ENCODE measurements around the gene BUB1.

BUB1 gene

GRCh38 chr2:110670826-110671225 is 7.0 kb downstream of the BUB1 start:
- Histone ChIP-seq H3K36me3 (ENCODE audit: control insufficient read depth, insufficient read depth, low read length, severe bottlenecking) (no peaks in the 10 kb centered on the region), H3K4me1 (ENCODE audit: control insufficient read depth, insufficient read depth, low read length) (peaks cover 8% of the 10 kb centered on the region)

DNA sequence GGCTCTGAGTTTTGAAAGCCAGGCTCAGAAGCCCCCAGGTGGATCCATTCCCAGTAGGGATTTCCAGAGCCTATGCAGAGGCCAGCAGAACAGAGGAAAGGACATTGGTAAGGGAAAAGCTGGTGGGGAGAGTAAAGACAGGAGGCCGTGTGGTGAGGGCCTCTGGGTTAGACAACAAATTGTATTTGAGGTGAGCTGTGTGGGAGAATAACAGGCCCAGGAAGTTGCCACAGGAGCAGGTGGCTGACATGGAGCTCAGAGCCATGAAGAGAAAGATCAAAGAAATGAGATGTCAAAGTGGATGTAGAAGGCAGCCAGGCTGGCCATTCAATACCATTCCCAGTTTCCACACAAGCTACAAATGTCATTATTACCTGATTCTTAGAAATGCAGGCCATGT is 8.8 kb downstream of the BUB1 start:
- no peaks in the 10 kb centered on the region for H3K36me3 ChIP-seq (ENCODE audit: control insufficient read depth, insufficient read depth, low read length, severe bottlenecking)
- H3K9me3 ChIP-seq (ENCODE audit: control insufficient read depth, low read length): no peaks in the 10 kb centered on the region
- peaks cover 6% of the 10 kb centered on the region for H3K4me1 ChIP-seq (ENCODE audit: control insufficient read depth, insufficient read depth, low read length)
- DNase-seq (ENCODE audit: low read depth): no peak
- H3K27me3 ChIP-seq (replicated peaks; ENCODE audit: control insufficient read depth, insufficient read depth, low read length): no peaks in the 10 kb centered on the region
- no peak overlapping the region for H3K4me3 ChIP-seq (ENCODE audit: low read length)
- H3K9ac ChIP-seq (ENCODE audit: low read length): no peak overlapping the region

More at GRCh38 chr2:110670826-110671225, 7.0 kb downstream of the BUB1 start:
- no peaks in the 10 kb centered on the region for H3K9me3 ChIP-seq (ENCODE audit: control insufficient read depth, low read length)
- H3K9ac ChIP-seq (ENCODE audit: low read length): no peak overlapping the region
- no peak for DNase-seq (ENCODE audit: low read depth)
- no peak overlapping the region for H3K4me3 ChIP-seq (ENCODE audit: low read length)
- no peaks in the 10 kb centered on the region for H3K27me3 ChIP-seq (replicated peaks; ENCODE audit: control insufficient read depth, insufficient read depth, low read length)

DNA sequence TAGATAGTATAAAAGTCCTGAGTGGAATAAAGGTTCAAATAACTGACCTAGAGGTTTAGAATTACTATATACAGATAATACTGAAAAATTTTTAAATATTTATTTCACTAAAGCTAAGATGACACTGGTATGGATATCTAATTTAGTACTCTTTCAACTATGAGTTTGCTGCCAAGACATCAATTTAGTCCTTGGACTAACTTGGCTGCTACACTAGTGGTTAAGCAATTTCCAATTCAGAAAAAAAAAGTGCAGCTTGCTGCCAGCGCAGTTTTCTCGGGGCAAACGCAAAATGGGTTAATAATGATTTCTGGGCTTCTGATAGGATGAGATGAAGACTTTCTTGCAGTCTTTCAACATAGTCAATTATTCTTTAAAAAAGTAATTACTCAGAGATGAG is 10.8 kb downstream of the BUB1 start:
- Histone ChIP-seq H3K27me3 (replicated peaks; ENCODE audit: control insufficient read depth, insufficient read depth, low read length) (no peaks in the 10 kb centered on the region), H3K36me3 (ENCODE audit: control insufficient read depth, insufficient read depth, low read length, severe bottlenecking) (no peaks in the 10 kb centered on the region), H3K4me1 (ENCODE audit: control insufficient read depth, insufficient read depth, low read length) (peaks cover 6% of the 10 kb centered on the region)

GRCh38 chr2:110664135-110664534 is 13.7 kb downstream of the BUB1 start:
- peak; percentile 31 for DNase-seq (ENCODE audit: low read depth)
- Histone ChIP-seq H3K36me3 (ENCODE audit: control insufficient read depth, insufficient read depth, low read length, severe bottlenecking) (no peaks in the 10 kb centered on the region), H3K27me3 (replicated peaks; ENCODE audit: control insufficient read depth, insufficient read depth, low read length) (no peaks in the 10 kb centered on the region), H3K4me1 (ENCODE audit: control insufficient read depth, insufficient read depth, low read length) (peaks cover 6% of the 10 kb centered on the region), H3K4me3 (ENCODE audit: low read length) (no peak overlapping the region), H3K9me3 (ENCODE audit: control insufficient read depth, low read length) (no peaks in the 10 kb centered on the region), H3K9ac (ENCODE audit: low read length) (no peak overlapping the region)

More for the DNA sequence above, 10.8 kb downstream of the BUB1 start:
- H3K9ac ChIP-seq (ENCODE audit: low read length): no peak overlapping the region
- no peak overlapping the region for H3K4me3 ChIP-seq (ENCODE audit: low read length)
- no peak for DNase-seq (ENCODE audit: low read depth)
- H3K9me3 ChIP-seq (ENCODE audit: control insufficient read depth, low read length): no peaks in the 10 kb centered on the region

GRCh38 chr2:110662560-110662959 is 15.3 kb downstream of the BUB1 start:
- Histone ChIP-seq H3K27me3 (replicated peaks; ENCODE audit: control insufficient read depth, insufficient read depth, low read length) (no peaks in the 10 kb centered on the region), H3K36me3 (ENCODE audit: control insufficient read depth, insufficient read depth, low read length, severe bottlenecking) (no peaks in the 10 kb centered on the region), H3K4me3 (ENCODE audit: low read length) (no peak overlapping the region), H3K9me3 (ENCODE audit: control insufficient read depth, low read length) (no peaks in the 10 kb centered on the region), H3K9ac (ENCODE audit: low read length) (no peak overlapping the region), H3K4me1 (ENCODE audit: control insufficient read depth, insufficient read depth, low read length) (peaks cover 6% of the 10 kb centered on the region)
- DNase-seq (ENCODE audit: low read depth): peak; percentile 48

GRCh38 chr2:110660558-110660957 is 17.3 kb downstream of the BUB1 start:
- Histone ChIP-seq H3K36me3 (ENCODE audit: control insufficient read depth, insufficient read depth, low read length, severe bottlenecking) (no peaks in the 10 kb centered on the region), H3K27me3 (replicated peaks; ENCODE audit: control insufficient read depth, insufficient read depth, low read length) (no peaks in the 10 kb centered on the region), H3K4me3 (ENCODE audit: low read length) (no peak overlapping the region), H3K9ac (ENCODE audit: low read length) (no peak overlapping the region), H3K4me1 (ENCODE audit: control insufficient read depth, insufficient read depth, low read length) (no peaks in the 10 kb centered on the region), H3K9me3 (ENCODE audit: control insufficient read depth, low read length) (no peaks in the 10 kb centered on the region)
- DNase-seq (ENCODE audit: low read depth): no peak

DNA sequence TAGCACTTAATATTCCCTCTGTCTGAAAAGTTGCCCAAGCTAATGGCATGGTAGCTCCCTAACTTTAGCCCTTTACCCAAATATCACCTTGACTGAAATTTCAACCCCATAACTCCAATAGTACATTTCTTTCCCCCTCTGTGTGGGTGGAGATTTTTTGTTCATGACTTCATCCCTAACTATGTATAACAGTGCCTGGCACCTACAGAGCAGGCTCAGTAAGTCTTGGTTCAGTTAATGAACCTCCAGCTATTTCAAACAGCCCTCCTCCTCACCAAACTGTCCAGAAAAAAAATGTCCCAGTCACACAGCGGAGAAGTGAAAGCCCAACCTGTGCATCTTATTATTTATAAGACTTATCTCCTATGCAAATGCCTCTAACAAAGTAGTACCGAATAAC is 18.6 kb downstream of the BUB1 start:
- no peaks in the 10 kb centered on the region for H3K36me3 ChIP-seq (ENCODE audit: control insufficient read depth, insufficient read depth, low read length, severe bottlenecking)
- H3K9ac ChIP-seq (ENCODE audit: low read length): no peak overlapping the region
- no peaks in the 10 kb centered on the region for H3K4me1 ChIP-seq (ENCODE audit: control insufficient read depth, insufficient read depth, low read length)
- peak; percentile 46 for DNase-seq (ENCODE audit: low read depth)
- H3K9me3 ChIP-seq (ENCODE audit: control insufficient read depth, low read length): no peaks in the 10 kb centered on the region
- no peaks in the 10 kb centered on the region for H3K27me3 ChIP-seq (replicated peaks; ENCODE audit: control insufficient read depth, insufficient read depth, low read length)
- no peak overlapping the region for H3K4me3 ChIP-seq (ENCODE audit: low read length)

DNA sequence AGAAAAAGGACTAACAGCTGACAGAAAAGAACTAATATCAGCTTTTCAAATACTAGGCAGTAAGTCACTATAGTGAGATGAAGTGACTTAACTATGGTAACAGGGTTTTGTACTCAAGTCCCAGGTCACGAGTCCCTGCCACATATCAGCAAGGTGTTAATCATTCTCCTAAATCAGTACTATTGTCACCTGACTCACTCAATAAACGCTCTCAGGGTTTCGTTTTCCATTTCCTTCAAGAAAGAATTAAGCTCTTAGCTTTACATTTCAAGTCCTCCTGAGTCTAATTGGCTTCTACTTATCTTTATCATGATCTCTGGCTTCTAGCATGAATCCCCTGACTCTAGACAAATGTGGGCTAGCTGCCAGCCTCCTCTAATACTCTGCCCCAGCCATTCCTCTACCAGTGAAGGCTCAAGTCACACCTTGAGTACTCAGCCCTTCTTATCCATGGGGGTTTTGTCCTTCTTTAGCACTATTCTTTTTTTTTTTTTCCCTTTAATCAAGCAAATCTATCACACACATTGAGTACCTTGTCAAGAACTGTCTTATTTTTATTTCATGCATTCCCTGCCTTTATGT is 20.0 kb downstream of the BUB1 start:
- no peak for DNase-seq (ENCODE audit: low read depth)
- Histone ChIP-seq H3K9ac (ENCODE audit: low read length) (no peak overlapping the region), H3K27me3 (replicated peaks; ENCODE audit: control insufficient read depth, insufficient read depth, low read length) (no peaks in the 10 kb centered on the region), H3K9me3 (ENCODE audit: control insufficient read depth, low read length) (no peaks in the 10 kb centered on the region), H3K4me3 (ENCODE audit: low read length) (no peak overlapping the region), H3K4me1 (ENCODE audit: control insufficient read depth, insufficient read depth, low read length) (no peaks in the 10 kb centered on the region), H3K36me3 (ENCODE audit: control insufficient read depth, insufficient read depth, low read length, severe bottlenecking) (no peaks in the 10 kb centered on the region)

- H3K9ac ChIP-seq (ENCODE audit: low read length): no peak overlapping the region
- H3K4me3 ChIP-seq (ENCODE audit: low read length): no peak overlapping the region
- no peaks in the 10 kb centered on the region for H3K36me3 ChIP-seq (ENCODE audit: control insufficient read depth, insufficient read depth, low read length, severe bottlenecking)
- H3K9me3 ChIP-seq (ENCODE audit: control insufficient read depth, low read length): no peaks in the 10 kb centered on the region
- H3K27me3 ChIP-seq (replicated peaks; ENCODE audit: control insufficient read depth, insufficient read depth, low read length): no peaks in the 10 kb centered on the region
- DNase-seq (ENCODE audit: low read depth): peak; percentile 61
- H3K4me1 ChIP-seq (ENCODE audit: control insufficient read depth, insufficient read depth, low read length): no peaks in the 10 kb centered on the region
Observed at GRCh38 chr2:110655701-110656100, 22.2 kb downstream of the BUB1 start.

- H3K9ac ChIP-seq (ENCODE audit: low read length): no peak overlapping the region
- DNase-seq (ENCODE audit: low read depth): no peak
- no peaks in the 10 kb centered on the region for H3K9me3 ChIP-seq (ENCODE audit: control insufficient read depth, low read length)
- no peaks in the 10 kb centered on the region for H3K4me1 ChIP-seq (ENCODE audit: control insufficient read depth, insufficient read depth, low read length)
- no peak overlapping the region for H3K4me3 ChIP-seq (ENCODE audit: low read length)
- H3K27me3 ChIP-seq (replicated peaks; ENCODE audit: control insufficient read depth, insufficient read depth, low read length): no peaks in the 10 kb centered on the region
- no peaks in the 10 kb centered on the region for H3K36me3 ChIP-seq (ENCODE audit: control insufficient read depth, insufficient read depth, low read length, severe bottlenecking)
Observed at GRCh38 chr2:110653861-110654260, 24.0 kb downstream of the BUB1 start.

DNA sequence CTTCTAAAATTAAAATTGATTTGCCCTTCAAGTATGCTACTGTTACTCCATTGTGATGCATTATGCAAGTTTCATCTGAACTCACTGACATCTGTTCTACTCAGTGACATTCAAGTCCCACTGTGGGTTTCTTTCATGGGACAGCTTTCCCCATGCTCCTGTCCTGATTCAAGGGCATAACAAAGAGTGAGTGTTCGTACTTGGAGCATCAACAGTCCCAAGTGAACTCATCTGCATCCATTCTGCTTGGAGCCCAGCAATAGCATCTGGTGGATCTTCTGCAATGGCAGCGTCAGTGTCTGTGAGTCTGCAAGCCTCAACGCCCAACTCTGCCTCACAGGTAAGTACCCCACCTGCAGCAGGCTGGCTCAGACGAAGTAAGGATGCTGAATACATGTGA is 27.5 kb downstream of the BUB1 start:
- DNase-seq (ENCODE audit: low read depth): no peak
- no peaks in the 10 kb centered on the region for H3K27me3 ChIP-seq (replicated peaks; ENCODE audit: control insufficient read depth, insufficient read depth, low read length)
- no peak overlapping the region for H3K9ac ChIP-seq (ENCODE audit: low read length)
- H3K4me1 ChIP-seq (ENCODE audit: control insufficient read depth, insufficient read depth, low read length): no peaks in the 10 kb centered on the region
- no peaks in the 10 kb centered on the region for H3K9me3 ChIP-seq (ENCODE audit: control insufficient read depth, low read length)
- no peak overlapping the region for H3K4me3 ChIP-seq (ENCODE audit: low read length)
- H3K36me3 ChIP-seq (ENCODE audit: control insufficient read depth, insufficient read depth, low read length, severe bottlenecking): no peaks in the 10 kb centered on the region

GRCh38 chr2:110647777-110648176 is 30.1 kb downstream of the BUB1 start:
- no peak for DNase-seq (ENCODE audit: low read depth)
- Histone ChIP-seq H3K27me3 (replicated peaks; ENCODE audit: control insufficient read depth, insufficient read depth, low read length) (no peaks in the 10 kb centered on the region), H3K9ac (ENCODE audit: low read length) (no peak overlapping the region), H3K4me1 (ENCODE audit: control insufficient read depth, insufficient read depth, low read length) (no peaks in the 10 kb centered on the region), H3K36me3 (ENCODE audit: control insufficient read depth, insufficient read depth, low read length, severe bottlenecking) (no peaks in the 10 kb centered on the region), H3K9me3 (ENCODE audit: control insufficient read depth, low read length) (no peaks in the 10 kb centered on the region), H3K4me3 (ENCODE audit: low read length) (no peak overlapping the region)

Measured in adipocyte (in vitro differentiated cells).